ENCODE data around the gene DRAP1. TPM values are rescaled to one million over a fixed set of nuclear protein-coding genes. Genes with fewer than 3 reads are reported as not detected.

DRAP1 gene
- total and polyA plus RNA-seq, 2 donors from 2014 or later: 51.2 to 150 TPM

DNA sequence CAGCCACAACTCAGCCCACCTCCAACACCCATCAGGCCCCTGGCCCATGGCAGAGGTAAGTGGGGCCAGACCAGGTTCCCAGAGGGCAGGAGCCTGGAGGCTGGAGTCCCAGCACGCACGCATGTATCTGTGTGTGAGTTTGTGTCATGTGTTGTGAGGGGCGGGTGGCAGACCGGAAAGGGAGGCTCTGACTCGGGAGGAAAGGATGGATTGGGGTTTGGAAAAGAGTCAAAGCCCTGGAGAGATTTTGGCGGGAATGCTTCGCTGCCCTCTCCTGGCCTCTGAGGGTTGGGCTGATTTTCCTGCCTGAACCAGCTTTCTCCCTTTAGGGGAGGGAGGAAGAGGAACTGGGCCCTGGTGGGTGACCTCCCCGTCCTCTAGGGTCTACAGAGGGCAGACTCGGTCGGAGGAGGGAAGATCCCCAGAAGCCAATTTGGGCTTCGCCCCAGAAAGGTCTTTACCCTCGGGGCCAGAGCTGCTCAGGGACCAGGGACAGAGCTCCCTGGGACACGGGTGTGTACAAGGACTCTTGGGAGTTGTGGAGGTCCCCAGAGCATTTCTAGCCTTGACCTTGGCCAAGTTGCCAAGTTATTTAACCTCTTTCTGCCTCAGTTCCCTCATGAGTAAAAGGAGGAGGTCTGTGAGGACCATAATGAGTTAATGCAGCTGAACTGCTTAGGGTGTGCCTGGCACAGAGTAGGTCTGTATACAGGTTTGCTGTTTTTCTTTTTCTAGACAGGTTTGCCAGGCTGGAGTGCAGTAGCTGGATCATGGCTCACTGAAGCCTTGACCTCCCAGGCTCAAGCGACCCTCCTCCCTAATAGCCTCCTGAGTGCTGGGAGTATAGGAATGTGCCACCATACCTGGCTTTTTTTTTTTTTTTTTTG lies 7.3 kb upstream of the DRAP1 start:
- intact Hi-C loops (cut with DNase I): no loop called here
- DNase-seq (peak; percentile 54 to 89 (median 75)), FAIRE-seq (no peak)
- peaks cover 0 to 21% (median 7%) of the 10 kb centered on the region in 3 donors for H3K4me1 ChIP-seq (ENCODE audit: control insufficient read depth in 2 of 3, insufficient read depth in 2 of 3, low read depth in 1 of 3, low read length in 3 of 3)
- TF ChIP-seq, protein P1, sequence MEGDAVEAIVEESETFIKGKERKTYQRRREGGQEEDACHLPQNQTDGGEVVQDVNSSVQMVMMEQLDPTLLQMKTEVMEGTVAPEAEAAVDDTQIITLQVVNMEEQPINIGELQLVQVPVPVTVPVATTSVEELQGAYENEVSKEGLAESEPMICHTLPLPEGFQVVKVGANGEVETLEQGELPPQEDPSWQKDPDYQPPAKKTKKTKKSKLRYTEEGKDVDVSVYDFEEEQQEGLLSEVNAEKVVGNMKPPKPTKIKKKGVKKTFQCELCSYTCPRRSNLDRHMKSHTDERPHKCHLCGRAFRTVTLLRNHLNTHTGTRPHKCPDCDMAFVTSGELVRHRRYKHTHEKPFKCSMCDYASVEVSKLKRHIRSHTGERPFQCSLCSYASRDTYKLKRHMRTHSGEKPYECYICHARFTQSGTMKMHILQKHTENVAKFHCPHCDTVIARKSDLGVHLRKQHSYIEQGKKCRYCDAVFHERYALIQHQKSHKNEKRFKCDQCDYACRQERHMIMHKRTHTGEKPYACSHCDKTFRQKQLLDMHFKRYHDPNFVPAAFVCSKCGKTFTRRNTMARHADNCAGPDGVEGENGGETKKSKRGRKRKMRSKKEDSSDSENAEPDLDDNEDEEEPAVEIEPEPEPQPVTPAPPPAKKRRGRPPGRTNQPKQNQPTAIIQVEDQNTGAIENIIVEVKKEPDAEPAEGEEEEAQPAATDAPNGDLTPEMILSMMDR (IDR thresholded peaks at IDR 0.05; ENCODE audit: borderline replicate concordance, extremely low read depth, insufficient read depth): peak; percentile 37
- no peaks in the 10 kb centered on the region for H3K36me3 ChIP-seq (ENCODE audit: control insufficient read depth in 2 of 3, insufficient read depth in 3 of 3, low read length in 3 of 3)
- H3K9ac ChIP-seq (ENCODE audit: low read length in 3 of 3): peak overlapping the region in 2 of 3 donors; percentile 3 to 16
- H3K4me3 ChIP-seq (ENCODE audit: low read length in 3 of 3): no peak overlapping the region
- H3K27me3 ChIP-seq (ENCODE audit: control insufficient read depth, insufficient read depth, low read length): no peaks in the 10 kb centered on the region
- peak overlapping the region in 1 of 2 donors; percentile 5 for H3K27ac ChIP-seq (ENCODE audit: low read depth in 2 of 2, low read length in 2 of 2)
- H3K9me3 ChIP-seq (ENCODE audit: control insufficient read depth in 2 of 3, insufficient read depth in 1 of 3, low read length in 3 of 3): no peaks in the 10 kb centered on the region

DNA sequence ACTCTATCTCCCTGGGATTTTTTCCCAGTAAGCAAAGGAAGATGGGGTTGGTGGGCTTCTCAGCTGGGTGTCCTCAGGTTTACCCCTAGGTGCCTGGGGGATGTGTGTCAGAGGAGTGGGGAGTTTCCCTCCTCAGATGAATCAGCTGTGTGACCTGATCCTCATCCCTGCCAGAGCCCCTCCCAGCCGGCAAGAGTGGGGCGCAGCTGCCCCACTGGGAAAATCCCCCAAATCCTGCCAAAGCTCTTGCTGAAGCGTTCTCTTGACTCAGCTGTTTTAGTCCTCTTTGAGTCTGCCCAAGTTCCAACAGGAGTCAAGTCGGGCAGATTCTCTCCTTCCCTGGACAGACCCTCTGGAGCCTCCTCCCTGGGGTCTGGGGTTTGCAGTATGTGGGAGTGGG lies 6.4 kb upstream of the DRAP1 start:
- FAIRE-seq: no peak
- DNase-seq: no peak
- no peak overlapping the region for H3K27ac ChIP-seq (ENCODE audit: low read depth in 2 of 2, low read length in 2 of 2)
- H3K4me3 ChIP-seq (ENCODE audit: low read length in 3 of 3): no peak overlapping the region
- no peaks in the 10 kb centered on the region for H3K27me3 ChIP-seq (ENCODE audit: control insufficient read depth, insufficient read depth, low read length)
- no peaks in the 10 kb centered on the region for H3K9me3 ChIP-seq (ENCODE audit: control insufficient read depth in 2 of 3, insufficient read depth in 1 of 3, low read length in 3 of 3)
- no peaks in the 10 kb centered on the region for H3K36me3 ChIP-seq (ENCODE audit: control insufficient read depth in 2 of 3, insufficient read depth in 3 of 3, low read length in 3 of 3)
- H3K9ac ChIP-seq (ENCODE audit: low read length in 3 of 3): no peak overlapping the region
- TF ChIP-seq, protein P1 (IDR thresholded peaks at IDR 0.05; ENCODE audit: borderline replicate concordance, extremely low read depth, insufficient read depth): no peak
- intact Hi-C loops (cut with DNase I): no loop called here
- H3K4me1 ChIP-seq (ENCODE audit: control insufficient read depth in 2 of 3, insufficient read depth in 2 of 3, low read depth in 1 of 3, low read length in 3 of 3): peaks cover 0 to 30% (median 14%) of the 10 kb centered on the region in 3 donors

DNA sequence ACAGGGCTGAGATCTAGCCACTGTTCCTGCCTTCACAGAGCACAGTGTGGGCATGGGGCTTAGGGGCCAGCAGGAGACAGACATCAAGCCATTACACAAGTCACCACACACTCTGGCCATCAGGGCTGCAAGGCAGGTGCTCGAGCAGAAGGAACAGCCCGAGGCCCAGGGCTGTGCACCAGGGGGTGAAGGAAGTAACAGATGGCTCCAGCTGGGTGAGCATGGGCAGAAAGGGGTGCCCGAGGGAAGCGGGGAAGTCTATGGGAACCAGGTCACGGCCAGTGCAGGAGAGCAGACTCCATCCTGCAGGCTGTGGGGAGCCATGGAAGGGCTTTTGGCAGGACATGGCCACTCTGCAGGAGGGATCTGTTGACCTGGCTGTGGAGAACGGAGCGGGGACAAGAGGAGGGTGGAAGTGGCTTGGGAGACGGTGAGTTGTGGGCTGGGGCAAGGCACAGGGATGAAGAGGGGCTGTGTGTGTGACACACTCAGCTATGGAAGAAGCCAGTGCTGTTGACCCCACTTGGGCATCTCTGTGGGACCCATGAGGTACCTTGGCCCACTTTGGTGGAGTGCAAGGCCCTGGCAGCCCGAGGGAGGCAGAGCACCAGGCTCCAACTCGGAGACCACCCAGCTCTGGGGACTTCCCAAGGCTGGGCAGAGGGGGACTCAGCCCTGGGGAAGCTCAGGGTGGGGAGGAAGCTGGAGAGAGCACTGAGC lies 4.0 kb upstream of the DRAP1 start:
- Histone ChIP-seq H3K27ac (ENCODE audit: low read depth in 2 of 2, low read length in 2 of 2) (peak overlapping the region; percentile 43 to 59), H3K36me3 (ENCODE audit: control insufficient read depth in 2 of 3, insufficient read depth in 3 of 3, low read length in 3 of 3) (no peaks in the 10 kb centered on the region), H3K4me3 (ENCODE audit: low read length in 3 of 3) (no peak overlapping the region), H3K4me1 (ENCODE audit: control insufficient read depth in 2 of 3, insufficient read depth in 2 of 3, low read depth in 1 of 3, low read length in 3 of 3) (peaks cover 0 to 37% (median 15%) of the 10 kb centered on the region in 3 donors), H3K9ac (ENCODE audit: low read length in 3 of 3) (no peak overlapping the region), H3K9me3 (ENCODE audit: control insufficient read depth in 2 of 3, insufficient read depth in 1 of 3, low read length in 3 of 3) (no peaks in the 10 kb centered on the region), H3K27me3 (ENCODE audit: control insufficient read depth, insufficient read depth, low read length) (no peaks in the 10 kb centered on the region)
- TF ChIP-seq, protein P1 (IDR thresholded peaks at IDR 0.05; ENCODE audit: borderline replicate concordance, extremely low read depth, insufficient read depth): no peak
- intact Hi-C loops (cut with DNase I): no loop called here
- DNase-seq (no peak), FAIRE-seq (no peak)
